GM18507 (cell line): ENCODE results near the gene JAM3.

ENCODE experiments used
- DNase-seq: peaks from one replicate; pipeline ENCODE4 v3.0.0; 2011; ENCODE audit warnings: low read depth; ENCODE audit not compliant: insufficient read length; ENCODE audit errors: extremely low spot score
- FAIRE-seq: peaks from 2 replicates; lab custom pipeline; 2011; peaks lifted over from hg19 to GRCh38; lab: Jason Lieb, UNC

JAM3 gene

GRCh38 chr11:134037046-134037908, 31.6 kb upstream of the JAM3 start:
- no peak for DNase-seq

GRCh38 chr11:134038897-134039470, 29.9 kb upstream of the JAM3 start:
- DNase-seq (no peak), FAIRE-seq (no peak)

More at GRCh38 chr11:134037046-134037908, 31.6 kb upstream of the JAM3 start:
- FAIRE-seq = no peak

- no peak for DNase-seq
- FAIRE-seq = no peak
Observed at GRCh38 chr11:134039726-134040385, 29.0 kb upstream of the JAM3 start.

GRCh38 chr11:134040386-134041302, 28.2 kb upstream of the JAM3 start:
- no peak for FAIRE-seq

GRCh38 chr11:134041349-134041748, 27.5 kb upstream of the JAM3 start:
- DNase-seq (no peak), FAIRE-seq (no peak)

More at GRCh38 chr11:134040386-134041302, 28.2 kb upstream of the JAM3 start:
- DNase-seq = no peak

- DNase-seq (no peak), FAIRE-seq (no peak)
Observed at GRCh38 chr11:134041791-134042696, 26.8 kb upstream of the JAM3 start.

- FAIRE-seq (no peak), DNase-seq (no peak)
Observed at GRCh38 chr11:134043821-134044420, 25.0 kb upstream of the JAM3 start.

- DNase-seq (no peak), FAIRE-seq (no peak)
Observed at GRCh38 chr11:134044514-134045284, 24.2 kb upstream of the JAM3 start.

- no peak for FAIRE-seq
- DNase-seq = no peak
Observed at GRCh38 chr11:134045799-134046635, 22.9 kb upstream of the JAM3 start.

- DNase-seq (no peak), FAIRE-seq (no peak)
Observed at GRCh38 chr11:134046681-134047449, 22.0 kb upstream of the JAM3 start.

- no peak for DNase-seq
Observed at GRCh38 chr11:134047586-134047999, 21.3 kb upstream of the JAM3 start.

GRCh38 chr11:134048028-134048427, 20.8 kb upstream of the JAM3 start:
- FAIRE-seq (no peak), DNase-seq (no peak)

More at GRCh38 chr11:134047586-134047999, 21.3 kb upstream of the JAM3 start:
- FAIRE-seq = no peak

GRCh38 chr11:134049303-134049702, 19.6 kb upstream of the JAM3 start:
- no peak for DNase-seq

GRCh38 chr11:134050541-134051383, 18.1 kb upstream of the JAM3 start:
- peak; percentile 55 for DNase-seq
- peak; percentile 83 for FAIRE-seq

More at GRCh38 chr11:134049303-134049702, 19.6 kb upstream of the JAM3 start:
- FAIRE-seq = no peak
